ENCODE data around the gene CDNF. TPM values are rescaled to one million over a fixed set of nuclear protein-coding genes. Genes with fewer than 3 reads are reported as not detected.
A peak's percentile ranks its signal among the peaks of the same experiment; 100 is the strongest.
"Not testable (repeated sequence)": the region's sequence is repeated elsewhere in the genome, so short reads cannot be mapped to it uniquely, and the experiment has no call there.

The CDNF gene
- total RNA-seq, 1 donor from 2014 or later = 7.4 TPM

- Histone ChIP-seq H3K36me3 (no peaks in the 10 kb centered on the region), H3K27me3 (no peaks in the 10 kb centered on the region), H3K27ac (no peak overlapping the region), H3K4me1 (no peaks in the 10 kb centered on the region), H3K4me3 (no peak overlapping the region), H3K9me3 (no peaks in the 10 kb centered on the region)
- TF ChIP-seq POLR2A (IDR thresholded peaks at IDR 0.05) (no peak), POLR2AphosphoS5 (IDR thresholded peaks at IDR 0.05; ENCODE audit: insufficient read depth in 1 of 2, low read depth in 1 of 2) (no peak)
- TF ChIP-seq, protein P1, sequence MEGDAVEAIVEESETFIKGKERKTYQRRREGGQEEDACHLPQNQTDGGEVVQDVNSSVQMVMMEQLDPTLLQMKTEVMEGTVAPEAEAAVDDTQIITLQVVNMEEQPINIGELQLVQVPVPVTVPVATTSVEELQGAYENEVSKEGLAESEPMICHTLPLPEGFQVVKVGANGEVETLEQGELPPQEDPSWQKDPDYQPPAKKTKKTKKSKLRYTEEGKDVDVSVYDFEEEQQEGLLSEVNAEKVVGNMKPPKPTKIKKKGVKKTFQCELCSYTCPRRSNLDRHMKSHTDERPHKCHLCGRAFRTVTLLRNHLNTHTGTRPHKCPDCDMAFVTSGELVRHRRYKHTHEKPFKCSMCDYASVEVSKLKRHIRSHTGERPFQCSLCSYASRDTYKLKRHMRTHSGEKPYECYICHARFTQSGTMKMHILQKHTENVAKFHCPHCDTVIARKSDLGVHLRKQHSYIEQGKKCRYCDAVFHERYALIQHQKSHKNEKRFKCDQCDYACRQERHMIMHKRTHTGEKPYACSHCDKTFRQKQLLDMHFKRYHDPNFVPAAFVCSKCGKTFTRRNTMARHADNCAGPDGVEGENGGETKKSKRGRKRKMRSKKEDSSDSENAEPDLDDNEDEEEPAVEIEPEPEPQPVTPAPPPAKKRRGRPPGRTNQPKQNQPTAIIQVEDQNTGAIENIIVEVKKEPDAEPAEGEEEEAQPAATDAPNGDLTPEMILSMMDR (IDR thresholded peaks at IDR 0.05) = peak in 2 of 3 experiments; percentile 33 to 62
- DNase-seq (ENCODE audit: extremely low spot score in 2 of 2) = no peak
- intact Hi-C loops (cut with DNase I) = no loop called here
Measured at GRCh38 chr10:14822879-14823755, 14.7 kb downstream of the CDNF start.

- no peak overlapping the region for H3K4me3 ChIP-seq
- no peak overlapping the region for H3K27ac ChIP-seq
- no peaks in the 10 kb centered on the region for H3K4me1 ChIP-seq
- H3K9me3 ChIP-seq = no peaks in the 10 kb centered on the region
- TF ChIP-seq, protein P1 (IDR thresholded peaks at IDR 0.05) = no peak
- TF ChIP-seq POLR2A (IDR thresholded peaks at IDR 0.05) = no peak
- no peak for TF ChIP-seq POLR2AphosphoS5 (IDR thresholded peaks at IDR 0.05; ENCODE audit: insufficient read depth in 1 of 2, low read depth in 1 of 2)
- H3K27me3 ChIP-seq = no peaks in the 10 kb centered on the region
- no peak for DNase-seq (ENCODE audit: extremely low spot score in 2 of 2)
- intact Hi-C loops (cut with DNase I) = no loop called here
- H3K36me3 ChIP-seq = no peaks in the 10 kb centered on the region
Measured at GRCh38 chr10:14821635-14822375, 16.0 kb downstream of the CDNF start.

DNA sequence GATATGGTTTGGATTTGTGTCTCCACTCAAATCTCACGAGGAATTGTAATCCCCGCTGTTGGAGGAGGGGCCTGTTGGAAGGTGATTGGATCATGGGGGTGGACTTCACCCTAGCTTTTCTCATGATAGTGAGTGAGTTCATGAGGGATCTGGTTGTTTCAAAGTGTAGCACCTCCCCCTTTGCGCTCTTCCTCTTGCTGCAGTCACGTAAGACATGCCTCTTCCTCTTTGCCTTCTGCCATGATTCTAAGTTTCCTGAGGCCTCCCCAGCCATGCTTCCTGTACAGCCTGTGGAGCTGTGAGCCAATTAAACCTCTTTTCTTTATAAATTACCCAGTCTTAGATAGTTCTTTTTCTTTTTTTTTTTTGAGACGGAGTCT is 17.1 kb downstream of the CDNF start:
- no peaks in the 10 kb centered on the region for H3K36me3 ChIP-seq
- no peak overlapping the region for H3K4me3 ChIP-seq
- H3K27me3 ChIP-seq = no peaks in the 10 kb centered on the region
- H3K4me1 ChIP-seq = no peaks in the 10 kb centered on the region
- H3K9me3 ChIP-seq = no peaks in the 10 kb centered on the region
- TF ChIP-seq POLR2A (IDR thresholded peaks at IDR 0.05) (no peak), POLR2AphosphoS5 (IDR thresholded peaks at IDR 0.05; ENCODE audit: insufficient read depth in 1 of 2, low read depth in 1 of 2) (no peak)
- TF ChIP-seq, protein P1 (IDR thresholded peaks at IDR 0.05) = no peak
- DNase-seq (ENCODE audit: extremely low spot score in 2 of 2) = no peak
- H3K27ac ChIP-seq = no peak overlapping the region
- intact Hi-C loops (cut with DNase I) = no loop called here

GRCh38 chr10:14820010-14820774 is 17.6 kb downstream of the CDNF start:
- H3K4me1 ChIP-seq = no peaks in the 10 kb centered on the region
- H3K27ac ChIP-seq = no peak overlapping the region
- intact Hi-C loops (cut with DNase I) = no loop called here
- H3K36me3 ChIP-seq = no peaks in the 10 kb centered on the region
- no peaks in the 10 kb centered on the region for H3K27me3 ChIP-seq
- TF ChIP-seq POLR2AphosphoS5 (IDR thresholded peaks at IDR 0.05; ENCODE audit: insufficient read depth in 1 of 2, low read depth in 1 of 2) = no peak
- TF ChIP-seq POLR2A (IDR thresholded peaks at IDR 0.05) = no peak
- TF ChIP-seq, protein P1 (IDR thresholded peaks at IDR 0.05) = no peak
- no peak for DNase-seq (ENCODE audit: extremely low spot score in 2 of 2)
- no peaks in the 10 kb centered on the region for H3K9me3 ChIP-seq
- H3K4me3 ChIP-seq = no peak overlapping the region

DNA sequence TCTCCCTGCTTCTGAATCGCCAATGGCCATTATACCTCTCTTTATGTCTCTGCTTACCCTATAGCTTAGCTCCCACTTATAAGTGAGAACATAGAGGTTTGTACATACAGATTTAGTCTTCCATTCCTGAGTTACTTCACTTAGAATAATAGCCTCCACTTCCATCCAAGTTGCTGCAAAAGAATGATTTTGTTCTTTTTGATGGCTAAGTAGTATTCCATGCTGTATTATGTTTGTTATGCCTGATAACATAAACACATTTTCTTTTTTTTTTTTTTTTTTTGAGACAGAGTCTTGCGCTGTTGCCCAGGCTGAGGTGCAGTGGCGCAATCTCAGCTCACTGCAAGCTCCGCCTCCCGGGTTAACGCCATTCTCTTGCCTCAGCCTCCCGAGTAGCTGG is 21.1 kb downstream of the CDNF start:
- H3K9me3 ChIP-seq; intact Hi-C loops (cut with DNase I); H3K36me3 ChIP-seq; H3K27ac ChIP-seq; H3K27me3 ChIP-seq; H3K4me3 ChIP-seq; H3K4me1 ChIP-seq; DNase-seq (ENCODE audit: extremely low spot score in 2 of 2): not testable (repeated sequence)

Measured in vagina (tissue), 2 donors.